Measurements from ENCODE around the gene LDB2. TPM values are rescaled to one million over a fixed set of nuclear protein-coding genes. Genes with fewer than 3 reads are reported as not detected.

Gene LDB2
- polyA plus RNA-seq, 2 of the 4 experiments (the other 2 are of a cell fraction), result not detected

DNA sequence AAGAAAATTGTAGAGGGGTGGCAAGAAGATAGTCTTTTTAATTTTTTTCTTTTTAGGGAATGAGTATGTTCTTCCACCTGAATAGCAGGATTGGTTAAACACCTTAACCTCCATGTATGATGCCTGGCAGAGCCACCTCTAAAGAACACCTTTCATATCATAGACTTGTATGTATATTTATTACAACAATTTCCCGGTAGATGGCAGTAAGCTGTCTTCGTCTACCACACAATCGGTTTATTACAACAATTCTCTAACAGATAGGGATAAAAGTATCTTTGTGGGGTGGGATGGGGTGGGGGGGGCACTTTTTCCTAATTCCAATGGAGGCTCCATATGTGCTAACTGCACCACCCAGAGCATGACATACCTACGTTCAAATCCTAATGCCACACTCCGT lies 255.5 kb downstream of the LDB2 start:
- Histone ChIP-seq H3K4me2 (no peak overlapping the region), H3K4me3 (no peak overlapping the region), H3K27ac (no peak overlapping the region), H3K4me1 (no peaks in the 10 kb centered on the region), H3K9me3 (no peaks in the 10 kb centered on the region)
- ChIA-PET POLR2A (no interaction called here), CTCF (interaction anchor here (1.0 to 2.1 kb wide), 3 partner anchors 16 to 805 kb away, joined by 3 to 5 read pairs (median 3); no protein-coding TSS in a partner anchor)
- no peak for ATAC-seq
- TF ChIP-seq EP300 (IDR thresholded peaks at IDR 0.05), result no peak
- 0 out of 5 replicates have a peak, but pooled peaks of 1 of the 2 experiments have one; percentile 3 for TF ChIP-seq RAD21 (conservative IDR thresholded peaks at IDR 0.05 in 1 of 2, IDR thresholded peaks at IDR 0.05 in 1 of 2)
- TF ChIP-seq, protein P1, sequence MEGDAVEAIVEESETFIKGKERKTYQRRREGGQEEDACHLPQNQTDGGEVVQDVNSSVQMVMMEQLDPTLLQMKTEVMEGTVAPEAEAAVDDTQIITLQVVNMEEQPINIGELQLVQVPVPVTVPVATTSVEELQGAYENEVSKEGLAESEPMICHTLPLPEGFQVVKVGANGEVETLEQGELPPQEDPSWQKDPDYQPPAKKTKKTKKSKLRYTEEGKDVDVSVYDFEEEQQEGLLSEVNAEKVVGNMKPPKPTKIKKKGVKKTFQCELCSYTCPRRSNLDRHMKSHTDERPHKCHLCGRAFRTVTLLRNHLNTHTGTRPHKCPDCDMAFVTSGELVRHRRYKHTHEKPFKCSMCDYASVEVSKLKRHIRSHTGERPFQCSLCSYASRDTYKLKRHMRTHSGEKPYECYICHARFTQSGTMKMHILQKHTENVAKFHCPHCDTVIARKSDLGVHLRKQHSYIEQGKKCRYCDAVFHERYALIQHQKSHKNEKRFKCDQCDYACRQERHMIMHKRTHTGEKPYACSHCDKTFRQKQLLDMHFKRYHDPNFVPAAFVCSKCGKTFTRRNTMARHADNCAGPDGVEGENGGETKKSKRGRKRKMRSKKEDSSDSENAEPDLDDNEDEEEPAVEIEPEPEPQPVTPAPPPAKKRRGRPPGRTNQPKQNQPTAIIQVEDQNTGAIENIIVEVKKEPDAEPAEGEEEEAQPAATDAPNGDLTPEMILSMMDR (IDR thresholded peaks at IDR 0.05), result peak; percentile 13; the same call in 1 of the 3 replicates
- WGBS (ENCODE audit: missing lambda C conversion rate), result 26% methylated on average over 5 of the region's 5 CpGs
- no peak for DNase-seq (ENCODE audit: low read depth in 1 of 2, low spot score in 1 of 2)
- no peak for FAIRE-seq

GRCh38 chr4:16641971-16642370 lies 256.5 kb downstream of the LDB2 start:
- Histone ChIP-seq H3K4me1 (no peaks in the 10 kb centered on the region), H3K27ac (no peak overlapping the region), H3K9me3 (no peaks in the 10 kb centered on the region), H3K4me2 (no peak overlapping the region), H3K4me3 (no peak overlapping the region)
- TF ChIP-seq FOSL2 (IDR thresholded peaks at IDR 0.05) (no peak), FOSL2 (CRISPR knock-in tag; IDR thresholded peaks at IDR 0.05) (no peak), CEBPB (IDR thresholded peaks at IDR 0.05) (no peak), JUNB (IDR thresholded peaks at IDR 0.05) (no peak), EHF (CRISPR knock-in tag; IDR thresholded peaks at IDR 0.05) (no peak), ESRRA (IDR thresholded peaks at IDR 0.05; ENCODE audit: borderline replicate concordance, low read length) (no peak), SMC3 (IDR thresholded peaks at IDR 0.05) (no peak), SREBF2 (IDR thresholded peaks at IDR 0.05) (no peak), ZSCAN20 (CRISPR knock-in tag; IDR thresholded peaks at IDR 0.05) (no peak), TP53 (CRISPR knock-in tag; IDR thresholded peaks at IDR 0.05) (no peak), ATOH8 (CRISPR knock-in tag; IDR thresholded peaks at IDR 0.05; ENCODE audit: low read depth) (no peak), CBX2 (IDR thresholded peaks at IDR 0.05; ENCODE audit: borderline replicate concordance, low read depth) (no peak), ZNF302 (CRISPR knock-in tag; IDR thresholded peaks at IDR 0.05) (no peak), BHLHE40 (IDR thresholded peaks at IDR 0.05; ENCODE audit: low read depth, low read length) (no peak)
- TF ChIP-seq, protein P1 (IDR thresholded peaks at IDR 0.05), result no peak
- WGBS (ENCODE audit: missing lambda C conversion rate), result 4% methylated on average over 1 of the region's 1 CpG
- ATAC-seq (no peak), DNase-seq (ENCODE audit: low read depth in 1 of 2, low spot score in 1 of 2) (no peak), FAIRE-seq (no peak)
- ChIA-PET POLR2A (no interaction called here), CTCF (interaction anchor here (2.1 kb wide), 1 partner anchor 805 kb away, joined by 5 read pairs; no protein-coding TSS in a partner anchor)

- no peaks in the 10 kb centered on the region for H3K4me1 ChIP-seq
- 9% methylated on average over 4 of the region's 4 CpGs for WGBS (ENCODE audit: missing lambda C conversion rate)
- no peak for FAIRE-seq
- TF ChIP-seq HEYL (CRISPR knock-in tag; IDR thresholded peaks at IDR 0.05) (no peak), RNF2 (IDR thresholded peaks at IDR 0.05; ENCODE audit: borderline replicate concordance, low read depth) (no peak)
- ATAC-seq, result no peak
- DNase-seq (ENCODE audit: low read depth in 1 of 2, low spot score in 1 of 2), result no peak
- no peak overlapping the region for H3K4me2 ChIP-seq
- ChIA-PET POLR2A (no interaction called here), CTCF (no interaction called here)
- H3K4me3 ChIP-seq, result no peak overlapping the region
- no peaks in the 10 kb centered on the region for H3K9me3 ChIP-seq
- no peak overlapping the region for H3K27ac ChIP-seq
Observed at GRCh38 chr4:16636912-16637630, 261.4 kb downstream of the LDB2 start.

Measured in A549 (cell line).